Endothelial cell of umbilical vein (primary cell): ENCODE measurements around the gene EPS8. TPM values are rescaled to one million over a fixed set of nuclear protein-coding genes. Genes with fewer than 3 reads are reported as not detected.
A peak's percentile ranks its signal among the peaks of the same experiment; 100 is the strongest.

Experiments used
- BruUV-seq: library from RNA; stranded (reverse); fragments of 400-500 nt; replicated peaks from 2 replicates; lab custom pipeline; 2021; lab: Mats Ljungman, UMichigan
- CTCF ChIA-PET: fragments of 300-600, 350-600 bp; sonication (Branson Sonifier 250); formaldehyde crosslinking; loops from one replicate; lab custom pipeline; 2021; ENCODE audit warnings: antibody characterized with exemption, inconsistent platforms; lab: Charles Lee
- POLR2A ChIA-PET: fragments of 300-600, 350-600 bp; sonication (Branson Sonifier 250); formaldehyde crosslinking; loops from one replicate; lab custom pipeline; 2021; ENCODE audit warnings: antibody characterized with exemption, inconsistent platforms; lab: Charles Lee
- DNase-seq: peaks from one replicate; pipeline ENCODE4 v3.0.0-alpha.2; 2011; ENCODE audit warnings: low read depth, low spot score
- FAIRE-seq: peaks from 2 replicates; lab custom pipeline; 2011; peaks lifted over from hg19 to GRCh38; lab: Jason Lieb, UNC
- H2AFZ ChIP-seq: 2 replicates; pipeline ENCODE4 v1.6.0; 2012; ENCODE audit warnings: low read depth, low read length, control low read depth, inconsistent platforms
- H3K27ac ChIP-seq: 2 replicates; pipeline ENCODE4 v1.5.1; 2011; ENCODE audit warnings: low read depth, mild to moderate bottlenecking, control low read depth, low read length, moderate library complexity; ENCODE audit not compliant: insufficient read depth
- H3K27me3 ChIP-seq, 2 experiments: 2 replicates each; pipeline versions ENCODE4 v1.6.0 to v1.6.1; 2011; ENCODE audit warnings: low read length in 2 of 2, mixed read lengths in 1 of 2; ENCODE audit not compliant: control insufficient read depth in 2 of 2, insufficient read depth in 2 of 2
- H3K36me3 ChIP-seq, 2 experiments: 2 replicates in 1 of 2; 3 replicates in 1 of 2; pipeline ENCODE4 v1.5.1; 2011; ENCODE audit warnings: low read length in 2 of 2, mild to moderate bottlenecking in 1 of 2, moderate library complexity in 1 of 2; ENCODE audit not compliant: control insufficient read depth in 2 of 2, insufficient read depth in 2 of 2; ENCODE audit errors: extremely low read depth in 1 of 2
- H3K4me1 ChIP-seq: 3 replicates; pipeline ENCODE4 v1.5.1; 2011; ENCODE audit warnings: mild to moderate bottlenecking, low read length; ENCODE audit not compliant: control insufficient read depth, insufficient read depth; ENCODE audit errors: extremely low read depth
- H3K4me2 ChIP-seq: 2 replicates; pipeline ENCODE4 v1.6.1; 2011; ENCODE audit warnings: low read length, control low read depth, mixed read lengths; ENCODE audit not compliant: insufficient read depth
- H3K4me3 ChIP-seq, 3 experiments: fragments of 200-600 bp in 1 of 3; sonication (generic), shearing (Covaris generic) in 1 of 3; replicated peaks in 1 of 3; 2 replicates each; pipeline ENCODE4 v1.5.1; 2011 to 2016; ENCODE audit warnings: control low read depth in 3 of 3, low read length in 3 of 3, mild to moderate bottlenecking in 2 of 3, inconsistent platforms in 1 of 3, low read depth in 1 of 3, moderate library complexity in 1 of 3; ENCODE audit not compliant: insufficient read depth in 1 of 3
- H3K79me2 ChIP-seq: 2 replicates; pipeline ENCODE4 v1.6.0; 2012; ENCODE audit warnings: low read length, inconsistent platforms; ENCODE audit not compliant: control insufficient read depth, insufficient read depth
- H3K9ac ChIP-seq: replicated peaks from 2 replicates; pipeline ENCODE3; 2011; ENCODE audit warnings: low read length, control low read depth; ENCODE audit not compliant: insufficient read depth; ENCODE audit errors: extremely low read depth
- H3K9me1 ChIP-seq: replicated peaks from 3 replicates; pipeline ENCODE4 v1.6.0; 2011; ENCODE audit warnings: mild to moderate bottlenecking, low read length; ENCODE audit not compliant: control insufficient read depth, insufficient read depth; ENCODE audit errors: extremely low read depth
- H3K9me3 ChIP-seq: replicated peaks from 2 replicates; pipeline ENCODE4 v1.5.1; 2012; ENCODE audit warnings: low read length, inconsistent platforms; ENCODE audit not compliant: control insufficient read depth, insufficient read depth
- H4K20me1 ChIP-seq: replicated peaks from 2 replicates; pipeline ENCODE3; 2011; ENCODE audit warnings: mild to moderate bottlenecking, low read length; ENCODE audit not compliant: control insufficient read depth, insufficient read depth; ENCODE audit errors: extremely low read depth
- CTCF ChIP-seq, 2 donors: IDR thresholded peaks; 1 replicate in 1 of 2; 2 replicates in 1 of 2; pipeline ENCODE4 v1.5.1; 2011; ENCODE audit warnings: low read length in 2 of 2, mild to moderate bottlenecking in 2 of 2, moderate library complexity in 2 of 2, control low read depth in 1 of 2, inconsistent platforms in 1 of 2, low read depth in 1 of 2; ENCODE audit not compliant: insufficient read depth in 1 of 2; ENCODE audit errors: extremely low read depth in 1 of 2
- EZH2 ChIP-seq: IDR thresholded peaks from 2 replicates; pipeline ENCODE4 v1.6.1; 2012; ENCODE audit warnings: borderline replicate concordance, low read depth, mild to moderate bottlenecking, moderate library complexity, low read length, inconsistent platforms; ENCODE audit not compliant: severe bottlenecking
- FOS ChIP-seq: IDR thresholded peaks from 2 replicates; pipeline ENCODE4 v1.6.1; 2011; ENCODE audit warnings: mild to moderate bottlenecking, low read length, moderate library complexity, borderline replicate concordance; ENCODE audit not compliant: insufficient read depth
- GATA2 ChIP-seq: IDR thresholded peaks from 2 replicates; pipeline ENCODE4 v1.7.0; 2011; ENCODE audit warnings: low read depth, mild to moderate bottlenecking, moderate library complexity, mixed read lengths, low read length; ENCODE audit not compliant: insufficient read length, insufficient read depth
- JUN ChIP-seq: IDR thresholded peaks from 2 replicates; pipeline ENCODE4 v1.6.1; 2011; ENCODE audit warnings: borderline replicate concordance, low read depth; ENCODE audit not compliant: insufficient read length, insufficient read depth
- MAX ChIP-seq: IDR thresholded peaks from 2 replicates; pipeline ENCODE4 v1.6.1; 2011; ENCODE audit not compliant: insufficient read depth, insufficient read length
- POLR2A ChIP-seq: IDR thresholded peaks from 2 replicates; pipeline ENCODE4 v1.6.1; 2012; ENCODE audit warnings: low read depth, mild to moderate bottlenecking, control low read depth, low read length
- POLR2AphosphoS5 ChIP-seq: IDR thresholded peaks from 2 replicates; pipeline ENCODE4 v1.6.1; 2012; ENCODE audit warnings: low read depth, mild to moderate bottlenecking, control low read depth, low read length, moderate library complexity; ENCODE audit not compliant: insufficient read depth
- dilution Hi-C: fragments of 300-500 bp; cut with MboI; formaldehyde crosslinking; loops from one replicate; pipeline ENCODE4 v1.15.0; 2019; ENCODE audit warnings: low sequenced_read_pairs; ENCODE audit not compliant: extremely low pct_ligation_motif_present
- intact Hi-C: fragments of 100-400 bp; cut with micrococcal nuclease; formaldehyde crosslinking; loops from one replicate; pipeline ENCODE4 v1.10.0; 2022
- polyA plus RNA-seq, 4 experiments: library from polyadenylated mRNA; depleted of rRNA in 3 of 4; stranded (reverse) in 3 of 4; unstranded in 1 of 4; fragments of >200 nt; gene quantifications; 2 replicates each; pipeline versions ENCODE4 v1.2.1 to v1.2.3, GENCODE V29; 2011 to 2012; ENCODE audit warnings: missing spikeins in 1 of 4
- total RNA-seq: library from RNA; stranded (reverse); gene quantifications from 2 replicates; pipeline ENCODE4 v1.2.3, GENCODE V29; 2021

Gene EPS8
- total and polyA plus RNA-seq, 2 donors (not counting 3 experiments of a cell fraction or from before 2014, with no cell fraction given), result 8.4 to 11.9 TPM

DNA sequence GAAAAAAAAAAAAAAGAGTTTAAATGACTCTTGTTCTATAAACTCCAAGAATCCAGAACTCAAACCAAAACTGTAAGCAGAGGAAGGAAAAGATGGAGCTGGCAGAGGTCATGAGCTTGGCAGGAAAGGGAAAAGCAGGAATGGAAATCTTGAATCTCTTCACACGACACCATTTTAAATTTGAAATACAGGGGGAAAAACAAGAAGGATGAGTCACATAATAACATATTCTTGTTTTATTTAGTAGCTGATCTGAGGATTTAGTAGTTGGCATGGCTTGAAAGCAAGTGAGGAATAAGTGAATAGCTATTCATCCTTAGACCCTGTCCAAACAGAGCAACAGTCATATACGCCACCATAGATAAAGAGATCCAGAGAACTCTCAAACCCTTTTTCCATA is 35.0 kb downstream of the EPS8 start:
- H3K4me2 ChIP-seq, result peak overlapping the region; percentile 46

More for the DNA sequence above, 35.0 kb downstream of the EPS8 start:
- Histone ChIP-seq H3K9ac (no peak overlapping the region), H3K27me3 (no peaks in the 10 kb centered on the region), H3K27ac (no peak overlapping the region), H3K4me3 (no peak overlapping the region), H3K4me1 (peaks cover 8% of the 10 kb centered on the region), H3K79me2 (peaks cover 3% of the 10 kb centered on the region), H4K20me1 (no peaks in the 10 kb centered on the region), H3K9me1 (peaks cover 2% of the 10 kb centered on the region), H2AFZ (no peak overlapping the region), H3K36me3 (no peaks in the 10 kb centered on the region), H3K9me3 (no peaks in the 10 kb centered on the region)
- FAIRE-seq (no peak), DNase-seq (peak; percentile 75)
- intact Hi-C loops, result no loop called here
- ChIA-PET CTCF (interaction anchor here (0.8 to 1.0 kb wide), 6 partner anchors 9 to 199 kb away, joined by 3 to 4 read pairs (median 4); no protein-coding TSS in a partner anchor), POLR2A (interaction anchor here (0.7 kb wide), 1 partner anchor 28 kb away, joined by 6 read pairs; no protein-coding TSS in a partner anchor)
- TF ChIP-seq CTCF (IDR thresholded peaks at IDR 0.05; ENCODE audit: extremely low read depth in 1 of 2, insufficient read depth in 1 of 2, low read depth in 1 of 2, low read length in 2 of 2), result no peak
- TF ChIP-seq POLR2AphosphoS5, result no peak
- peak; percentile 49 for TF ChIP-seq FOS
- no peak for TF ChIP-seq GATA2
- no peak for TF ChIP-seq MAX
- no peak for TF ChIP-seq EZH2
- TF ChIP-seq JUN, result peak; percentile 6
- TF ChIP-seq POLR2A, result no peak
- dilution Hi-C loops, result no loop called here
- no TSS peak for BruUV-seq
